Measurements from ENCODE around the gene TAF1D. TPM values are rescaled to one million over a fixed set of nuclear protein-coding genes. Genes with fewer than 3 reads are reported as not detected.

TAF1D gene
- 10 to 100 TPM; 64.7 to 85.2 (median 84.0) TPM for total RNA-seq
- long read RNA-seq, donor 1, partial matches to known transcripts: 9 of 18 reads
- long read RNA-seq, donor 1, other reads (novel, unspliced or antisense): 8 of 18 reads
- long read RNA-seq, donor 2, partial matches to known transcripts: 9 of 12 reads
- long read RNA-seq, donor 2, other reads (novel, unspliced or antisense): 3 of 12 reads

GRCh38 chr11:93741094-93741881 is at the start of gene TAF1D, which contains the start of gene C11orf54:
TSS of gene TAF1D (minus strand) at chr11:93741495. CDS start at chr11:93739304, 2,191 bp downstream.
TSS of gene C11orf54 (plus strand) at chr11:93741672. CDS start at chr11:93747394, 5,722 bp downstream.
- H3K9me3 ChIP-seq: no peaks in the 10 kb centered on the region
- TF ChIP-seq CTCF (IDR thresholded peaks at IDR 0.05): no peak
- intact Hi-C loops (cut with DNase I, micrococcal nuclease): no loop called here
- peaks cover 34% of the 10 kb centered on the region for H3K4me1 ChIP-seq (ENCODE audit: low read depth)
- DNase-seq (peak; percentile 97 to 99 (median 98)), ATAC-seq (peak; percentile 95)
- H3K4me3 ChIP-seq: peak within 1 kb of the TSS; percentile 69
- peaks cover 4% of the 10 kb centered on the region for H3K36me3 ChIP-seq (ENCODE audit: low read depth)

- intact Hi-C loops (cut with DNase I, micrococcal nuclease): no loop called here
- ATAC-seq: peak; percentile 14
- peaks cover 20% of the 10 kb centered on the region for H3K4me1 ChIP-seq (ENCODE audit: low read depth)
Observed at GRCh38 chr11:93784935-93785360, 43.7 kb upstream of the TAF1D start.

GRCh38 chr11:93784145-93784934 is 43.0 kb upstream of the TAF1D start, which contains the start of gene MED17:
TSS of gene MED17 (plus strand) at chr11:93784282. CDS start at chr11:93784514, 232 bp downstream.
- peak; percentile 40 for TF ChIP-seq CTCF (IDR thresholded peaks at IDR 0.05)
- peak within 1 kb of the TSS; percentile 86 for H3K4me3 ChIP-seq
- no peaks in the 10 kb centered on the region for H3K36me3 ChIP-seq (ENCODE audit: low read depth)
- ATAC-seq: peak; percentile 99
- H3K9me3 ChIP-seq: no peaks in the 10 kb centered on the region
- DNase-seq: peak; percentile 92 to 95 (median 94)
- intact Hi-C loops (cut with DNase I, micrococcal nuclease): no loop called here
- H3K4me1 ChIP-seq (ENCODE audit: low read depth): peaks cover 20% of the 10 kb centered on the region

More at GRCh38 chr11:93784935-93785360, 43.7 kb upstream of the TAF1D start:
- TF ChIP-seq CTCF (IDR thresholded peaks at IDR 0.05): no peak
- Histone ChIP-seq H3K9me3 (no peaks in the 10 kb centered on the region), H3K4me3 (peak overlapping the region; percentile 86), H3K36me3 (ENCODE audit: low read depth) (no peaks in the 10 kb centered on the region)
- DNase-seq: peak in 1 of 3 donors; percentile 40

GRCh38 chr11:93783765-93784144 is 42.5 kb upstream of the TAF1D start:
- DNase-seq (no peak), ATAC-seq (peak; percentile 39)
- TF ChIP-seq CTCF (IDR thresholded peaks at IDR 0.05): no peak
- intact Hi-C loops (cut with DNase I, micrococcal nuclease): no loop called here
- peak overlapping the region; percentile 86 for H3K4me3 ChIP-seq
- H3K4me1 ChIP-seq (ENCODE audit: low read depth): peaks cover 20% of the 10 kb centered on the region
- no peaks in the 10 kb centered on the region for H3K9me3 ChIP-seq
- H3K36me3 ChIP-seq (ENCODE audit: low read depth): no peaks in the 10 kb centered on the region

- TF ChIP-seq CTCF (IDR thresholded peaks at IDR 0.05): no peak
Observed at GRCh38 chr11:93783362-93783761, 42.1 kb upstream of the TAF1D start.

More at GRCh38 chr11:93783362-93783761, 42.1 kb upstream of the TAF1D start:
- Histone ChIP-seq H3K4me3 (no peak overlapping the region), H3K36me3 (ENCODE audit: low read depth) (no peaks in the 10 kb centered on the region), H3K4me1 (ENCODE audit: low read depth) (peaks cover 20% of the 10 kb centered on the region), H3K9me3 (no peaks in the 10 kb centered on the region)
- ATAC-seq: no peak
- no peak for DNase-seq
- intact Hi-C loops (cut with DNase I, micrococcal nuclease): no loop called here
